HFF-Myc (cell line): ENCODE data around the gene PPARG.

ENCODE experiments used
- DNase-seq: peaks from one replicate; pipeline ENCODE4 v3.0.0-alpha.2; 2011; ENCODE audit warnings: low read depth; ENCODE audit errors: extremely low read depth
- H3K4me3 ChIP-seq: replicated peaks from 2 replicates; pipeline ENCODE4 v1.5.1; 2011; ENCODE audit warnings: low read depth, mild to moderate bottlenecking, control low read depth, low read length
- CTCF ChIP-seq: IDR thresholded peaks from 2 replicates; pipeline ENCODE4 v1.5.1; 2012; ENCODE audit warnings: mild to moderate bottlenecking, low read depth, low read length, control low read depth; ENCODE audit errors: missing control alignments

Gene PPARG

GRCh38 chr3:12287727-12288181 lies 1.1 kb upstream of the PPARG start:
- peak overlapping the region; percentile 65 for H3K4me3 ChIP-seq
- no peak for DNase-seq
- TF ChIP-seq CTCF = no peak

GRCh38 chr3:12289524-12289923 lies 654 bp downstream of the PPARG start:
- DNase-seq = no peak
- no peak overlapping the region for H3K4me3 ChIP-seq
- TF ChIP-seq CTCF = no peak

- H3K4me3 ChIP-seq = no peak overlapping the region
- no peak for TF ChIP-seq CTCF
- no peak for DNase-seq
These were observed 3.9 kb downstream of the PPARG start for GRCh38 chr3:12292770-12293169.

GRCh38 chr3:12294885-12295580 lies 6.2 kb downstream of the PPARG start:
- no peak for TF ChIP-seq CTCF
- H3K4me3 ChIP-seq = no peak overlapping the region
- no peak for DNase-seq

- no peak for TF ChIP-seq CTCF
- DNase-seq = no peak
- H3K4me3 ChIP-seq = no peak overlapping the region
These were observed 7.6 kb downstream of the PPARG start for GRCh38 chr3:12296511-12296910.

- no peak for TF ChIP-seq CTCF
- DNase-seq = no peak
- no peak overlapping the region for H3K4me3 ChIP-seq
These were observed 10.2 kb downstream of the PPARG start for GRCh38 chr3:12299026-12299425.

- no peak overlapping the region for H3K4me3 ChIP-seq
- DNase-seq = no peak
- TF ChIP-seq CTCF = no peak
These were observed 11.3 kb downstream of the PPARG start for GRCh38 chr3:12300137-12300536.
